IMR-90 (cell line): ENCODE data around the gene MOV10. TPM values are rescaled to one million over a fixed set of nuclear protein-coding genes. Genes with fewer than 3 reads are reported as not detected.
A peak's percentile ranks its signal among the peaks of the same experiment; 100 is the strongest.

Experiments used
- ATAC-seq: fragments of 200-7000 bp; cut with Tn5 transposase; 2 replicates; pipeline ENCODE4 v1.9.1; 2020; ENCODE audit warnings: low read depth, mild to moderate bottlenecking, moderate library complexity
- BruUV-seq: library from RNA; stranded (reverse); fragments of 400-500 nt; replicated peaks from 2 replicates; lab custom pipeline; 2021; lab: Mats Ljungman, UMichigan
- CTCF ChIA-PET: fragments of 300-600 bp; formaldehyde crosslinking; extraction: SDS; loops from one replicate; lab custom pipeline; 2021; ENCODE audit warnings: antibody characterized with exemption; lab: Yijun Ruan, JAX
- POLR2A ChIA-PET: fragments of 300-600 bp; sonication (Branson Sonifier 250); formaldehyde crosslinking; loops from one replicate; lab custom pipeline; 2022; ENCODE audit warnings: antibody characterized with exemption; ENCODE audit not compliant: unreplicated experiment; lab: Charles Lee
- DNase-seq: peaks from one replicate; pipeline ENCODE4 v3.0.0; 2013
- H2AFZ ChIP-seq: replicated peaks from 2 replicates; pipeline ENCODE3; 2013; ENCODE audit warnings: low read length, mild to moderate bottlenecking; ENCODE audit not compliant: poor library complexity
- H2AK5ac ChIP-seq: 2 replicates; pipeline ENCODE4 v1.6.1; 2013; ENCODE audit warnings: low read depth, low read length, inconsistent platforms
- H2AK9ac ChIP-seq: replicated peaks from 2 replicates; pipeline ENCODE3; 2013; ENCODE audit warnings: mild to moderate bottlenecking, low read depth, low read length, moderate library complexity; ENCODE audit not compliant: poor library complexity
- H2BK120ac ChIP-seq: 2 replicates; pipeline ENCODE4 v1.6.1; 2013; ENCODE audit warnings: low read depth, low read length, inconsistent platforms
- H2BK15ac ChIP-seq: 3 replicates; pipeline ENCODE4 v1.6.1; 2013; ENCODE audit warnings: low read depth, low read length, inconsistent platforms
- H2BK20ac ChIP-seq: 2 replicates; pipeline ENCODE4 v1.6.1; 2013; ENCODE audit warnings: low read depth, mild to moderate bottlenecking, inconsistent platforms, low read length, moderate library complexity
- H2BK5ac ChIP-seq: 2 replicates; pipeline ENCODE4 v1.6.1; 2013; ENCODE audit warnings: mild to moderate bottlenecking, low read depth, low read length, inconsistent platforms; ENCODE audit not compliant: poor library complexity, severe bottlenecking
- H3K14ac ChIP-seq: replicated peaks from 2 replicates; pipeline ENCODE4 v1.6.1; 2013; ENCODE audit warnings: low read depth, low read length, inconsistent platforms
- H3K18ac ChIP-seq: 2 replicates; pipeline ENCODE4 v1.6.1; 2013; ENCODE audit warnings: low read depth, low read length, control low read depth
- H3K23ac ChIP-seq: 2 replicates; pipeline ENCODE4 v1.6.1; 2013; ENCODE audit warnings: low read depth, low read length, inconsistent platforms
- H3K27ac ChIP-seq: 2 replicates; pipeline ENCODE4 v1.5.1; 2013; ENCODE audit warnings: mild to moderate bottlenecking, control low read depth, low read length; ENCODE audit not compliant: insufficient read depth
- H3K27me3 ChIP-seq: 2 replicates; pipeline ENCODE4 v1.6.1; 2013; ENCODE audit warnings: low read length; ENCODE audit not compliant: control insufficient read depth, insufficient read depth
- H3K36me3 ChIP-seq: 2 replicates; pipeline ENCODE4 v1.6.1; 2013; ENCODE audit warnings: low read length, mixed read lengths; ENCODE audit not compliant: control insufficient read depth, insufficient read depth
- H3K4ac ChIP-seq: 2 replicates; pipeline ENCODE4 v1.6.1; 2013; ENCODE audit warnings: low read depth, low read length, inconsistent platforms
- H3K4me1 ChIP-seq: 2 replicates; pipeline ENCODE4 v1.6.1; 2013; ENCODE audit warnings: low read length, mixed read lengths; ENCODE audit not compliant: control insufficient read depth, insufficient read depth
- H3K4me2 ChIP-seq: 2 replicates; pipeline ENCODE4 v1.6.1; 2013; ENCODE audit warnings: low read depth, mild to moderate bottlenecking, control low read depth, low read length, moderate library complexity
- H3K4me3 ChIP-seq: 2 replicates; pipeline ENCODE4 v1.5.1; 2013; ENCODE audit warnings: low read depth, mild to moderate bottlenecking, control low read depth, low read length, moderate library complexity; ENCODE audit not compliant: insufficient read depth
- H3K56ac ChIP-seq: 2 replicates; pipeline ENCODE4 v1.6.1; 2013; ENCODE audit warnings: low read length, inconsistent platforms; ENCODE audit not compliant: insufficient read depth; ENCODE audit errors: extremely low read depth
- H3K79me1 ChIP-seq, 2 experiments: 2 replicates each; pipeline ENCODE4 v1.6.1; 2013; ENCODE audit warnings: low read length in 2 of 2, inconsistent platforms in 1 of 2, low read depth in 1 of 2
- H3K9ac ChIP-seq: 2 replicates; pipeline ENCODE4 v1.6.1; 2013; ENCODE audit warnings: low read depth, low read length, control low read depth
- H3K9me1 ChIP-seq: 2 replicates; pipeline ENCODE4 v1.6.1; 2013; ENCODE audit warnings: low read length, inconsistent platforms; ENCODE audit not compliant: insufficient read depth
- H3K9me3 ChIP-seq: 2 replicates; pipeline ENCODE4 v1.6.1; 2013; ENCODE audit warnings: low read length; ENCODE audit not compliant: control insufficient read depth, insufficient read depth
- H4K20me1 ChIP-seq: 2 replicates; pipeline ENCODE4 v1.6.1; 2013; ENCODE audit warnings: low read length, inconsistent platforms; ENCODE audit not compliant: insufficient read depth
- H4K5ac ChIP-seq: 2 replicates; pipeline ENCODE4 v1.6.1; 2013; ENCODE audit warnings: mild to moderate bottlenecking, low read depth, low read length, control low read depth
- H4K8ac ChIP-seq, 2 experiments: 2 replicates each; pipeline ENCODE4 v1.6.1; 2013; ENCODE audit warnings: low read depth in 2 of 2, low read length in 2 of 2, control low read depth in 1 of 2, inconsistent platforms in 1 of 2
- H4K91ac ChIP-seq: 2 replicates; pipeline ENCODE4 v1.6.1; 2013; ENCODE audit warnings: low read depth, low read length, inconsistent platforms; ENCODE audit not compliant: insufficient read depth
- BHLHE40 ChIP-seq: fragments of 150-350 bp; IDR thresholded peaks from 2 replicates; pipeline ENCODE4 v1.6.1; 2016; ENCODE audit warnings: mild to moderate bottlenecking, low read depth, low read length
- CEBPB ChIP-seq: IDR thresholded peaks from 2 replicates; pipeline ENCODE4 v1.6.1; 2012; ENCODE audit warnings: low read depth, low read length, improper control_type of control experiment
- FOS ChIP-seq: fragments of 150-350 bp; IDR thresholded peaks from 2 replicates; pipeline ENCODE4 v1.6.1; 2016; ENCODE audit warnings: low read depth, low read length
- MAZ ChIP-seq: IDR thresholded peaks from 2 replicates; pipeline ENCODE4 v1.6.1; 2012; ENCODE audit warnings: low read depth, mild to moderate bottlenecking, low read length, improper control_type of control experiment, moderate library complexity, borderline replicate concordance
- NFE2L2 ChIP-seq: fragments of 150-350 bp; IDR thresholded peaks from 2 replicates; pipeline ENCODE4 v1.6.1; 2016; ENCODE audit warnings: low read depth, mild to moderate bottlenecking, low read length
- POLR2A ChIP-seq: IDR thresholded peaks from 2 replicates; pipeline ENCODE4 v1.6.1; 2012; ENCODE audit warnings: mild to moderate bottlenecking, low read depth, low read length
- RCOR1 ChIP-seq: IDR thresholded peaks from 2 replicates; pipeline ENCODE4 v1.6.1; 2012; ENCODE audit warnings: mild to moderate bottlenecking, low read length, improper control_type of control experiment; ENCODE audit not compliant: insufficient replicate concordance
- RFX5 ChIP-seq: IDR thresholded peaks from 2 replicates; pipeline ENCODE4 v1.8.0; 2012; ENCODE audit warnings: low read depth, mild to moderate bottlenecking, low read length, moderate library complexity
- SMC3 ChIP-seq: fragments of 150-350 bp; IDR thresholded peaks from 2 replicates; pipeline ENCODE4 v1.6.1; 2016; ENCODE audit warnings: low read depth, mild to moderate bottlenecking, antibody characterized with exemption, low read length, moderate library complexity
- whole genome bisulfite sequencing, 2 experiments: methylation state at CpG; one replicate each; pipeline versions ENCODE4 v1.1.5 to v1.1.7; 2013; ENCODE audit warnings: missing lambda C conversion rate in 2 of 2; ENCODE audit not compliant: insufficient read length in 1 of 2; ENCODE audit errors: extremely low coverage in 2 of 2; 5-methylcytosine and 5-hydroxymethylcytosine counted together
- dilution Hi-C: fragments of 300-500 bp; cut with HindIII; formaldehyde crosslinking; loops from one replicate; pipeline ENCODE4 v1.14.3; 2018; ENCODE audit warnings: low sequenced_read_pairs; ENCODE audit not compliant: unreplicated experiment
- in situ Hi-C: fragments of 300-500 bp; cut with MboI; formaldehyde crosslinking; loops from 3 replicates; pipeline ENCODE4 v1.14.3; 2019; ENCODE audit warnings: low sequenced_read_pairs, inconsistent platforms, mixed read lengths
- intact Hi-C: fragments of 100-400 bp; cut with micrococcal nuclease; formaldehyde crosslinking; loops from 2 replicates; pipeline ENCODE4 v1.10.0; 2022
- polyA plus RNA-seq, 3 experiments: library from polyadenylated mRNA; depleted of rRNA; stranded (reverse); fragments of >200 nt; gene quantifications; 2 replicates each; pipeline ENCODE4 v1.2.3, GENCODE V29; 2012; ENCODE audit warnings: low replicate concordance in 1 of 3
- total RNA-seq: library from RNA; depleted of rRNA; stranded (reverse); fragments of >200 nt; gene quantifications from 2 replicates; pipeline ENCODE4 v1.2.3, GENCODE V29; 2012
- TF ChIP-seq, protein P1 (sequence below): fragments of 150-350 bp; IDR thresholded peaks from 2 replicates; pipeline ENCODE4 v1.6.1; 2017; ENCODE audit warnings: mild to moderate bottlenecking, antibody characterized with exemption, low read length, low read depth

MOV10 gene
- total and polyA plus RNA-seq, 2 of the 4 experiments (the other 2 are of a cell fraction) = 36.7 to 103 TPM

DNA sequence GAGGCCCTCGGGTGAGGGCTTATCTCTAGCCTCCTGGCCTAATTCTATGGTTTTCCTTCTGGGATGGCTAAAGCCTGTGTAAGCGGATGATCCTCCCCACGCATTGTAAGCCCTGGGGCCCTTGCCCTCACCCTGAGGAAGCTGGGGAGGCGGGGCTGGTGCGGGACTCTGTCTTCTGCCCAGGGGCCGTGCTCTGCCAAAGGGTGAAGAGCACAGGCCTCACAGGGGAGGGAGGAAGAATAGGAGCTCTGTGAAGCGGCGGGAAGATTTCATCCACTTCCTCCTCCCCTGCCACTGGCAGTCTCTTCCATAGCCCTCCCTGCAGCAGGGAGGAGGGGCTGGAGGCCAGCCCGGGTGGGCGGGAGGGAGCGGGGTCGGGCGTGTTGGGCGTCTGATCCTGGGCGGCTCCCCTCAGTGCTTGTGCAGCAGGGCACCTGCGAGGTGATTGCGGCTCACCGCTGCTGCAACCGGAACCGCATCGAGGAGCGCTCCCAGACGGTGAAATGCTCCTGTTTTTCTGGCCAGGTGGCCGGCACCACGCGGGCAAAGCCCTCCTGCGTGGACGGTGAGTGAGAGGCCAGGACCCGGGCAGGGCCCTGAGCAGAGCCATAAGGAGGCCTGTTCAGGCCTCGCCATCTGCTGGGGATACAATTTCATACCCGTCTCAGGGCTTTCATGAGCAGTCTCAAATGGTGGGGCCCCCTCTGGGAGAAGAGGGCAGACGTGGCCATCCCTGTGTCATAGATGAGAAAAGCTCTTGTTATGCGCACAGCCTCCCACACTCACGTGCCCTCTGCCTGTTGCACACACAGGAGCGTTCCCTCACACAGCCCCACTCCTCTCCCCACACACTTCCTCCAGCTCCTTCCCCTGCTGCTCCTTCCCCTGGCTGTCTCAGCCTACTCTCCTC lies 48.4 kb downstream of the MOV10 start:
- H3K4me2 ChIP-seq = no peak overlapping the region; the same call in 1 of the 2 replicates
- BruUV-seq = no TSS peak

More for the DNA sequence above, 48.4 kb downstream of the MOV10 start:
- Histone ChIP-seq H3K9ac (no peak overlapping the region; the same call in 1 of the 2 replicates), H3K4me1 (peaks cover 10% of the 10 kb centered on the region), H4K91ac (no peak overlapping the region; the same call in 1 of the 2 replicates), H3K18ac (peak overlapping the region; percentile 39), H2BK20ac (no peak overlapping the region), H3K27ac (no peak overlapping the region), H2AK5ac (peak overlapping the region; percentile 80), H2AFZ (peak overlapping the region; percentile 88), H3K36me3 (no peaks in the 10 kb centered on the region), H4K5ac (peak overlapping the region; percentile 83), H2AK9ac (peak overlapping the region; percentile 82), H2BK120ac (peak overlapping the region; percentile 62; the same call in 1 of the 2 replicates), H3K9me1 (peaks cover 4% of the 10 kb centered on the region), H2BK5ac (peak overlapping the region; percentile 9), H3K9me3 (no peaks in the 10 kb centered on the region), H2BK15ac (peak overlapping the region; percentile 28; the same call in 1 of the 3 replicates), H3K4ac (peak overlapping the region; percentile 28; the same call in 1 of the 2 replicates), H3K79me1 (no peaks in the 10 kb centered on the region), H3K56ac (no peak overlapping the region), H4K20me1 (no peaks in the 10 kb centered on the region), H3K14ac (peak overlapping the region; percentile 37), H3K27me3 (peaks cover 4% of the 10 kb centered on the region; the same call in 1 of the 2 replicates), H3K4me3 (no peak overlapping the region), H3K23ac (peak overlapping the region; percentile 38; the same call in 1 of the 2 replicates), H4K8ac (peak overlapping the region; percentile 35 to 56; a peak in 3 of 4 replicates)
- in situ Hi-C loops = loop anchor here (10.0 to 25.0 kb wide), 2 partner anchors 322 to 964 kb away; no protein-coding TSS in a partner anchor
- intact Hi-C loops = no loop called here
- DNase-seq (peak; percentile 77), ATAC-seq (peak; percentile 32)
- ChIA-PET CTCF (interaction anchor here (1.0 to 1.4 kb wide), 3 partner anchors 81 to 350 kb away, joined by 3 to 4 read pairs (median 4); partner anchors contain the start of gene LRIG2), POLR2A (no interaction called here)
- peak; percentile 98 for TF ChIP-seq BHLHE40
- 0 out of 2 replicates have a peak, but pooled peaks have one; percentile 30 for TF ChIP-seq POLR2A
- peak; percentile 41; the same call in 1 of the 2 replicates for TF ChIP-seq MAZ
- TF ChIP-seq SMC3 = peak; percentile 8; the same call in 1 of the 2 replicates
- TF ChIP-seq RCOR1 = no peak
- TF ChIP-seq FOS = 0 out of 2 replicates have a peak, but pooled peaks have one; percentile 18
- no peak for TF ChIP-seq RFX5
- no peak for TF ChIP-seq NFE2L2
- TF ChIP-seq, protein P1, sequence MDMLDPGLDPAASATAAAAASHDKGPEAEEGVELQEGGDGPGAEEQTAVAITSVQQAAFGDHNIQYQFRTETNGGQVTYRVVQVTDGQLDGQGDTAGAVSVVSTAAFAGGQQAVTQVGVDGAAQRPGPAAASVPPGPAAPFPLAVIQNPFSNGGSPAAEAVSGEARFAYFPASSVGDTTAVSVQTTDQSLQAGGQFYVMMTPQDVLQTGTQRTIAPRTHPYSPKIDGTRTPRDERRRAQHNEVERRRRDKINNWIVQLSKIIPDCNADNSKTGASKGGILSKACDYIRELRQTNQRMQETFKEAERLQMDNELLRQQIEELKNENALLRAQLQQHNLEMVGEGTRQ = peak; percentile 61; the same call in 1 of the 2 replicates
- 0 out of 2 replicates have a peak, but pooled peaks have one; percentile 16 for TF ChIP-seq CEBPB
- WGBS, 2 experiments = 11% methylated on average over 17 of the region's 35 CpGs; no CpG with 5 or more reads in 1 of the 2 experiments
- dilution Hi-C loops = no loop called here
